ENCODE measurements around the gene PLXND1.
"Not testable (repeated sequence)": the region's sequence is repeated elsewhere in the genome, so short reads cannot be mapped to it uniquely, and the experiment has no call there.

PLXND1 gene

DNA sequence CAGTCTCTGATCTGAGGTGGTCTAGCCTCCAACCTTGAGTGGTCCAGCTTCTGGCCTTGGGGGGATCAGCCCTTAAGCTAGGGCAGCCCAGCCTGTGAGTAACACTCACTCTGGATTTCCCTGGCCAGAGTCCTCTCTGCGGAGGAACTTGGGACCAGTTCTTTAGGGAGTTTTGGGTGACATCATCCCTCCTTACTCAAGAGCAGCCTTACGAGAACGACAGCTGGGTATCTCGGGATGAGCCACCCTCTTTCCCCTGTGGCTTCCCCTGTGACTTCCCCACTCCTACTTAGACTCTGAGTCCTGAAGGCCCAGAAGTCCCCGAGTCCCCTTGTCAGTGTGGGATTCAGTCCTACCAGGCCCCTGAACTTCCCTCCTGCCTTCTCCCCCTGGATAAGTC is 10.2 kb upstream of the PLXND1 start:
- DNase-seq (ENCODE audit: extremely low spot score, insufficient read length, low read depth) (no peak), FAIRE-seq (no peak)

DNA sequence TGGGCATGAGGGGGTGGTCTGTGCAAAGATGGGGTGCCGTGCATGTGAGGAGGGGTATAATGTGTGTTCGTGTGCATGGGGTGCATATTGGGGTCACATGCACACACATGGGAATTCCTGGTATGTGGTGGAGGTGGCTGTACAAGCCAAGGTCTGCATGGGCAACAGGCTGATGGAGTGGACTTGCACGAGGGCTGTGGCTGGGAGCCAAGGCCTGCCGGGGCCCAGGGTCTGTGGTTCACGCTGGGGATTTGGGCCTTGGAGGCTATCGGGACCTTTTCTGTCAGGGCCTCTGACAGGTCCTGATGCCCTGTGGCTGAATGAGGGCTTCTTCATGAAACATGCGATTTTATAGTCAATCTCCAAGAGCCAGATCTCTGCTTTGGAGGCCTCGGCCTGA is 9.8 kb upstream of the PLXND1 start:
- DNase-seq (ENCODE audit: extremely low spot score, insufficient read length, low read depth): no peak
- FAIRE-seq: no peak

DNA sequence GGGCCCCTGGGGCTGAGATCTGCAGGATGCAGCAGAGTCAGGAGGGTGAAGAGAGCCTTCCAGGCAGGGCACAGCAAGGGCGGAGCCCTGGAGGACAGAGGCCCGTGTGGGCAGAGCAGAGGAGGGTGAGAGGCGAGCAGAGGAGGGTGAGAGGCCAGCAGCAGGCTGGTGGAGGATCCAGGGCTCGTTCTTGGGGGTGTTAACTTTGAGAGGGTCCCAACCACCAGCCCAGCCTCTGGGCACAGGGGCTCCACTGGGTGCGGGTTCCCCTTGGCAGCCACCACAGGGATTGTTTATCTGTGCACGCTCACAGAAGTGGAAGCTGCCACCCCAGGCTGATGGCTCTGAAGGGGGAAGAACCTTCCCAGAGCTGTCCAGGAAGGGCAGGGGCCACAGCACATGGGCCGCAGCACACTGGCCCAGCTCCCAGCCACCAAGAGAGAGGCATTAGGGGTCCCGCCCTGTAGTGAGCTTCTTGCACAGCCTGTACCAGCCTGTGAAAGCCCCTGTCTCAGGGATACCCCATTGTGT is 9.3 kb upstream of the PLXND1 start:
- no peak for FAIRE-seq
- DNase-seq (ENCODE audit: extremely low spot score, insufficient read length, low read depth): no peak

DNA sequence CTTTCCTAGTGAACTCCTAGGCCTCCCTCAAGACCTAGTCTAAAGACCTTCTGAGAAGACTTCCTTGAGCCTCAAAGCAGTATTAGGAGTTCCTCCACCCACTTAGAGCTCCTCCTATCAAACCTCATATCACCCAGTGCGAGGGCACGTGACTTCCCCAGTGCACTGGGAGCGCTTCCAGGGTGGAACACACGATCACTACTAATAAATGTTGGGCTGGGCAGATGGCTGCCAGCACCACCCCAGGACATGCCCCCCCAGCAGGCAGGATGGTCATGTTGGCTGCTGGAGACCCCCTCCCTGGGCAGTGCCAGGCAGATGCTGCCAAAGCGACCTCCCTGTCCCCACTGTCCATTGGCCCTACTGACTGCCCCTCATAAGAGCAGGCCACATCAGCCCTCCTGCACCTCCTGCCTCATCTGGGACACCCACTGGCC is 8.5 kb upstream of the PLXND1 start:
- DNase-seq (ENCODE audit: extremely low spot score, insufficient read length, low read depth): no peak

DNA sequence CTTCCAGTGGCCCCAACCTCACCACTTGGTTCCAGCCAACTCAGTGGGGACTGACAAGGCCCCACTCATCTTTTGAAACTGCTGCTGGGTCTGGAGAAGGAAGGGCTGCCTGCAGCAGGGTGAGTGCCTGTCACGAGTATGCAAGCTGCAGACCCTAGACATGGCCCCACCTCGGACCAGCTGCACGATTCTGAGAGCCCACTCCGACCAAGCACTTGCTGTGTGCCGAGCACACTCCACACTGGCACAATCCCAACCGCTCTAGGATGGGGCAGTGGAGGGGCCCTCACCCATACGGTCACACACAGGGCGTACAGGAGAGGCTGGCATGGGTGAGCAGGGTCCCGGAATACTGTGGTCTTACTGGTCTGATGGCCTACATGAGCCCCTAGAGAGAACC is 8.0 kb upstream of the PLXND1 start:
- FAIRE-seq (no peak), DNase-seq (ENCODE audit: extremely low spot score, insufficient read length, low read depth) (no peak)

More for the DNA sequence above, 8.5 kb upstream of the PLXND1 start:
- no peak for FAIRE-seq

DNA sequence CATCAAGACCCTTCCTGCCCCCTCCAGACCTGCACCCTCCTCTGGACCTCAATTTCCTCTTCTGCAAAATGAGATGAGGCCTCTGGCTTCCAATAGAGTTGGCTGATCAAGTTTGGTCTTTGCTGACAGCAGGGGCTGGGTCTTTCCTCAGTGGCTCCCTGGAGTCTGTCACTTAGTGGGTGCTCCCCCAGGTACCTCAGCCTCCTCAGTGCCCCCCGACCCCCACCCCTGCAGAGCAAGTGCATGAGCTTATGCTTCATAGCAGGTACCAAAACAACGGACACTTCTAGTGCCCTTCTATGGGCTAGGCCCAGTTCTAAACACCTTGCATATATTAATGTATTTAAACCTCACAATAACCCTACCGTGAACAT is 6.9 kb upstream of the PLXND1 start:
- FAIRE-seq: no peak
- DNase-seq (ENCODE audit: extremely low spot score, insufficient read length, low read depth): no peak

DNA sequence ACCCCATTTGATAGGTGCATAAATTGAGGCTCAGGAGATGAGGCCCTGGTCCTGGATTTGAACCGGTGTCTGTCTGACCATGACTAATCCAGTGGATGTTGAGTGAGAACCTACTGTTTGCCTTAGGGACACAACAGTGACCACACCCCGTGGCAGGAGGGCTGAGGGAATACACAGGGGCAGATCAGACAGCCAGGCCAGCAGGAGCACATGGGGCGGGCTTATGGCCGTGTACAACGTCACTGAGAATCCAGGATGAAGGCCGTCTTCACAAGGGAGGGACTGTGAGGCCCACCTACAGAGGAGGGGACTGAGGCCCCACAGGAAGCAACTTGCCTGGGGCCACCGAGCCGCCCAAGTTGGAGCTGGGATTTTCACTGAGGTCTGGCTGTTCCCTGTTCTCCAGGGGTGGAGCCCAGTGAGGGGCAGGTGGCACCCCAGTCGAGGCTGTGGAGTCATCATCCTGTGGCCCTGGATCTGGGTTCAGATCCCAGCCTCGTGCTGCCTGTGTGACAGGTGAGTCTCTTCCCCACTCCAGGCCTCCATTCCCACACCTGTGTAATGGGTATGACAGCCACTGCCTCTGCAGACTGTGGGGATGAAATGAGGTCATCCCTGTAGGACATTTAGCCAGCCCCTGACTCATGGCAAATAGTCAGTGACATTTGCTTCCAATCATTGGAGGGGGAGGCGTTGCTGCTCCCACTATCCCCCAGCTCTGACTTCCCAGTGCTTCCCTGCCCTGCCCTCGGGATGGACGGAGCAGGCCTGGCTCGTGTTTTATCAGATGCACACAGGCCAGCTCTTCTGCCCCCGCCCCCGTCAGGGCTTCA is 6.3 kb upstream of the PLXND1 start:
- DNase-seq (ENCODE audit: extremely low spot score, insufficient read length, low read depth) (no peak), FAIRE-seq (no peak)

DNA sequence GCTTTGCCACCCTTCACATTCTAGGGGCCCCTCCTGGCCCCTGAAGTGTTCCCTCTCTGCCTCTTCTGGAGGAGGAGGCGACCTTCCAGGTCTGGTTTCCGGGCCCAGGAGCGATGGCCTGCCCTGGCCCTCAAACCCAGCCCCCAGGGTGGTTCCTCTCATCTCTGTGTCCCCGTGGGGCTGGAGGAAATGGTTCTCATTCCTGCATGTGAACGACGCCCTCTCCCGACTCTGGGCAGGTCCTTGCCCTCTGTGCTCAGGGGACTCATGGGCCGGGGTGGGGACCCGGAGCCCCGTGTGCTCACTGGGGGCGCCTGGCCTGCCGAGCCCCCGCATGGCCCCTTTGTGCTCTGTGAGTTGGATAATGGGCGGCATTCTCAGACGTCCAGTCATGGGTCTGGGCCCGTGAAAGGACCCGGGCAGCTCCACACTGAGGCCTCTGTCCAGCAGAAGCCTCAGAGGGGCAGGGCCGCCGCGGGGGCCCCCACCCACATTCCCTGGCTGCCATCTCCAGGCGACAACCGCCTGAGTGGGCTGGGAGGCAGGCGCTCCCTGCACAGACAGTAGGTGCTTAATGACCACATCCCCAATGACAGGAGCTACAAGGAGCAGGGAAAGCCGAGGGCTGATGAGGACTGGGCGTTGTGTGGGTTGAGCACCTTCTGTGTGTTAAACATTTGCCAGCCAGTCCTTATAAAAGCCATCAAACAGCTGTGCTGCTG is 5.5 kb upstream of the PLXND1 start:
- FAIRE-seq (no peak), DNase-seq (ENCODE audit: extremely low spot score, insufficient read length, low read depth) (no peak)

DNA sequence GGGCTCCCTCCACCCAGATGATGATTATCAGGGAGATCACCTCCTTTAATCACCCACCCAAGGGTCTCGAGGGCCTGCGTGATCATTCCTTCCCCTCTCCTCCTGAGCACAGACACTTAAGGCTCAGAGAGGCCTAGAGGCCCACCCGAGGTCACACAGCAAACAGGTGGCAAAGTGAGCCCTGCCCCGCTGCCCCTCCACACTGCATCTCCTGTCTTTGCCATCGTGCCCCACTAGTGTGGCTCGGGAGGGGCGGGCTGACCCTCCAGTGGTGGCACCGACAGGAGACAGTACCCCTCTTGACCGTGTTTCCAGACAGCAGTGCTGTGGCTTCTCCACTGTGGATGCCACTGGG is 4.9 kb upstream of the PLXND1 start:
- FAIRE-seq: no peak
- no peak for DNase-seq (ENCODE audit: extremely low spot score, insufficient read length, low read depth)

DNA sequence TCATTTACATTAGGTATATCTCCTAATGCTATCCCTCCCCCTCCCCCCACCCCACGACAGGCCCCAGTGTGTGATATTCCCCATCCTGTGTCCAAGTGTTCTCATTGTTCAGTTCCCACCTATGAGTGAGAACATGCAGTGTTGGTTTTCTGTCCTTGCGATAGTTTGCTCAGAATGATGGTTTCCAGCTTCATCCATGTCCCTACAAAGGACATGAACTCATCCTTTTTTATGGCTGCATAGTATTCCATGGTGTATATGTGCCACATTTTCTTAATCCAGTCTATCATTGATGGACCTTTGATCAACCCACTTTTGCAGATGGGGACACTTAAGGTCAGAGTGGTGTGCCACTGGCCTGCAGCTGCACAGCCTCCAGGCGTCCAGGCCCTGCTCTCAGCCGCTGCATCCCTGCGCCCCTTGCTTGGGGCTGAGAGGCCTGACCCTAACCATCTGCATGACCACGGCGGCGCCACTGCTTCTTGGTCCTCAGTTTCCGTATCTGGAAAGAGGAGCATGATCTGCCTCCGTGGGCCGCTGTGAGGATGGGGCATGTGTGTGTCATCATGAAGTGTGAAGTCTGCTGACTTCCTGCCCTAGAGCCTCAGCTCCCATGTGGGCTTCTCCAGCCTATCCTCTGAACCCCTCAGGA is 4.4 kb upstream of the PLXND1 start:
- not testable (repeated sequence) for DNase-seq (ENCODE audit: extremely low spot score, insufficient read length, low read depth); FAIRE-seq

DNA sequence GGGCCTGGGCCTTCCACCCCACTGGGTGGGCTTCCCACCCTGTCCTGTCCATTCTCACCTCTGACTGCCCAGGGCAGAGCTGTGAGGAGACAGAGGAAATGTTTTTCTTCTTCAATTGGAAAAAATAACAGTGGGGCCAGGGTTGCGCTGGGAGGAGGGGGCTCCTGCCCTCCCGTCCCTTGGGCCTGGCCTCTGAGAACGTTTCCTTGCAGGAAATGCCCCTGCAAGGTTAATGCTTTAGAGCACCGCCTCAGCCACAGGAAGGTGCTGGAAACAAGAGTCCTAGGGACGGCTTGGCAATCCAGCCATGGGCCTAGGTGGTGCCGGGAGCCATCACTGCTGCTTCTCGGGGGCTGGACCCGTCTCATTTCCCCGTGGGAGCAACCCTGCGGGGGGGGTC is 3.8 kb upstream of the PLXND1 start:
- no peak for FAIRE-seq
- no peak for DNase-seq (ENCODE audit: extremely low spot score, insufficient read length, low read depth)

DNA sequence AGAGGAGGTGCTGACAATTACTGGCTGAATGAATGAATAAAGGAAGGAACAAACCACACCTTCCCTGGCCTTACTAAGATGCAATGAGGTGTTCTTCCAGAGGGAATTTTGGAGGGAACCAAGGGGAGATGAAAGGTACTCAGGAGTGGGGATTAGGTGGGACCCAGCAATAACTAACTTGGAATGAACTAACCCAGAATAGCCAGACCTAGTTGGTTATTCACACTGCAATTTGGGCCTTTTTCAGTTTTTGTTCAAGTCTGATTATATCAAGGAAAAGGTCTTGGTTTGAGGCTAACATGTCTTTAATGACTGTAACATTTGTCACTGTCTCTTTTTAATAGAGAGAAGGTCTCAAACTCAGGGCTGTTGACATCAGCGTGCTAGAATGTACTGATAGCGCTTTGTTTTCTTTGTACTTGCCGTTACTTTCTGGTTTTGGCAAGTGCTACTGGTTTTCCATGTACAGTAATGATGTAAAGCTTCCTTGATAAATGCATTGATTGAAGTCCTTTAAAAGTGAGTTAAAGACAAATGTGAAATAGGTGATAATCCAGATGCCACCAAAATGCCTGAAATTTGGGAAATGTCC is 3.2 kb upstream of the PLXND1 start:
- no peak for DNase-seq (ENCODE audit: extremely low spot score, insufficient read length, low read depth)
- no peak for FAIRE-seq

DNA sequence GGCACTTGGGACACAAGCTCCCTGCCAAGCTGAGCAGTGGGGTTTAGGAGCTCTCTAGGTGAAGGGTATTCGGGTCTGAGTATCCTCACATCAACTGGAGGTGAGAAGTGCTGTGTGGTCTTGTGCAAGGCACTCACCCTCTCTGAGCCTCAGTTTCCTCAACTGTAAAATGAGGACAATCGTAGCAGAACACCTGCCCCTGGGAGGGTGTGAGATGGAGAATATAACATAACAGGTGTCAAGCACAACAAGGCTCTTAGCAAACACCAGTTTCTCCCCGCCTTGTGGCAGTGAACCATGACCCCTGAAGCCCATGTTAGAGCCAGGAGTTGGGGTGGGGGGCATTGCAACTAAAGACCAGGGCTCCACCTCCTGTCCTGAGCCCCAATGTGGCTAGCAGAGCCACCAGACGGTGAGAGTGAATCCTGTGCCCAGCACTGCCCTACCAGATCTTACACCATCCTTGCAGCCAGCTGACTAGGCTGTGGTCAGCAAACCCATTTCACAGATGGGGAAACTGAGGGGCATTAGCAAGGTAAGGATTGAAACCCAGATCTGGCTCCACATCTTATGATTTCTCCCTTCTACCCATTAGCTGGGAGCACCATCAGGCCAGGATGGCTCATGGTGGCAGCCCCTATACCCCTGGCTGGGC is 2.6 kb upstream of the PLXND1 start:
- FAIRE-seq (no peak), DNase-seq (ENCODE audit: extremely low spot score, insufficient read length, low read depth) (no peak)

DNA sequence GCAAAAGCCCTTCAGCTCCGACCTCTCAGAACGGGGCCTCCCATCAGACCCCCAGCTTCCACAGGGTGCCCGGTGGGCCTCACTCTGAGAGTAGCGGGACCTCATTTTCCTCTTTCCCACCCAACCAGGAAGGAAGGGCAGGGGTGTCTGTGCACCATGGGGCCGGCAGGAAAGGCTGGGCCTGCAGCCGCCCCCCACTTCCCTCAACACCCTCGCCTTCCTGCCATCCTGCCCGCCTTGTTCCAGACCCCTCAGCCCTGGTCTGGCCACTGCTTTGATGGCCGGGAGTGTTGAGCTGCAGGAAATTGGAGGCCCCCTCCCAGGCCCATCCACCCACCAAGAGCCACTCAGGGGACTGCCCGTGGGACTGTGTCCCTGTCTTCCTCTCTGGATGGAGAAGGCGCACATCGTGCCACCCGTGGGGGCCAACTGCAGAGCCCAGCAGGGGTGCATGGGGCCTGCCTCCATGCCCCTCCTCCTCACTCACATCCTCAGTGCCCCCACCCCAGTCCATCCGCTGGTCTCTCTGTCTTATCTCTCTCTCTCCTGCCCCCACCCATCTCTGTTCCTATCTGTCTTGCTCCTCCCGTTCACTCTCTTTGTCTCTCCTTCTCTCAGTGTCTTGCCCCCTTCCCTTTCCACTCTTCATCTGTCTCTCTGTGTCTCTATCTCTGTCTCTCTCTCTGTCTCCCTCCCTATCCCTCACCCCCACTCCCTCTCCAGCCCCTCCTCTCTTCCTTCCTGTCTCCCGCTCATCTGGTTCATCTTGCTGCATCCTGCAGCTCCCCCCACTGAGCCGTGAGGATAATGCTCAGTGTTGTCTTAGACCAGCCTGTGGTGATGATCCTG is 1.8 kb upstream of the PLXND1 start:
- FAIRE-seq (no peak), DNase-seq (ENCODE audit: extremely low spot score, insufficient read length, low read depth) (no peak)

DNA sequence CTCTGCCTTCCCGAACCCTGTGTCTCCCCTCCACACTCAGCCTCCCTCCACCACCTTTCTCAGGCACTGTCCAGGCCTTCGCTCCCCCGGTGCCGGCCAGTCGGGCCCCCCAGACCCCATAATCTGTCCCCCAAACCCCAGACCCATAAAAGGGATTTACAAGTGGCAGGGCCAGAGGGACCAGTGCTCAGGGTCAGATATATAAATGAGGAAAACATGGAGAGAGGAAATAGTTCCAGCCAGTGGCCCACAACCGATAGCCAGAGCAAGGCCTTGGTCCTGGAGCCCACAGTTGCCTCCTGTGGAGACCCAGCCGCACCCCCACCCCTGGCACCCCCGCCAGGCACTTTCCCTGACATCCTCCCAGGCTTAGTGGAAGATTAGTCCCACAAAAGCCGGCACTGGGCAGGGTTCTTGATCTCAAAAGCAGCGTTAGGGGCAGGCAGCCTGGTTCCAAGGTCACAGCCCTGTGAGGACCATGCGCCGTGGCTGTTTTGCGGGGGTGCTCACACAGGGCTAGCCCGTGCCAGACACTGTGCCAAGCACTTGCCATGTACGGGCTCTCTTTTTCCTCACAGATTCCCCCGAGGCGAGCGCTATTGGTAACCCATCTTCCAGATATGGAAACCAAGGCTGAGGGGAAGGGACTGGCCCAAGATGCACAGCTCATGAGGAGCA is 1.1 kb upstream of the PLXND1 start:
- FAIRE-seq: no peak
- no peak for DNase-seq (ENCODE audit: extremely low spot score, insufficient read length, low read depth)

DNA sequence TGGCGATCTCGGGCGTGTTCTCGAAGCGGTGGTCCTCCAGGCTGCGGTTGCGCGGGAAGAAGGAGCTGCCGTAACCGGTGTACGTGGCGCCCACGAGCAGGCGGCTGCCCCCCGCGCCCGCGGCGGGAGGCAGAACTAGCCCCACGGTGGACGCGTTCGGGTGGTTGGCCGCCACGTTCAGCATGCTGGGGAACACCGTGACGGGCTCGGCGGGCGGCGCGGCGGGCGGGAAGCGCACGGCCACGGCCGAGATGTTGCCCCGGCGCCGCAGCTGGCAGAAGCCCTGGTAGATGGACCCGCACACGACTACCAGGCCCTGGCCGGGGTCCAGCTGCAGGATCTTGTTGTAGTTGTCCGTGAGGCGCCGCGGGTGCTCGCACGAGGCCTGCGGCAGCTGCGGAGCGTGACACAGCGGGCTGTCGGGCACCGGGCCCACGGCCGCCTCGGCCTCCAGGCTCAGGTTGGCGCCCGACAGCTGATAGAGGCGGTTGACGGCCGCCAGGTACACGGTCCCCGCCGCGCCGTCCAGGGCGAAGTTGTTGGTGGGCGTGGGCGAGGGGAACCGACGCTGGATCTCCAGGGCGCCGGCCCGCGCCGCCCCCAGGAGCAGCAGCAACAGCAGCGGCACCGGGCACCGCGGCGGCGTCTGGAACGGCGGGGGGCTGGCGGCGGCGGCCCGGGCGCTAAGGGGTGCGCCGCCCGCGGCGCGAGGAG is 397 bp downstream of the PLXND1 start:
- DNase-seq (ENCODE audit: extremely low spot score, insufficient read length, low read depth) (no peak), FAIRE-seq (no peak)

DNA sequence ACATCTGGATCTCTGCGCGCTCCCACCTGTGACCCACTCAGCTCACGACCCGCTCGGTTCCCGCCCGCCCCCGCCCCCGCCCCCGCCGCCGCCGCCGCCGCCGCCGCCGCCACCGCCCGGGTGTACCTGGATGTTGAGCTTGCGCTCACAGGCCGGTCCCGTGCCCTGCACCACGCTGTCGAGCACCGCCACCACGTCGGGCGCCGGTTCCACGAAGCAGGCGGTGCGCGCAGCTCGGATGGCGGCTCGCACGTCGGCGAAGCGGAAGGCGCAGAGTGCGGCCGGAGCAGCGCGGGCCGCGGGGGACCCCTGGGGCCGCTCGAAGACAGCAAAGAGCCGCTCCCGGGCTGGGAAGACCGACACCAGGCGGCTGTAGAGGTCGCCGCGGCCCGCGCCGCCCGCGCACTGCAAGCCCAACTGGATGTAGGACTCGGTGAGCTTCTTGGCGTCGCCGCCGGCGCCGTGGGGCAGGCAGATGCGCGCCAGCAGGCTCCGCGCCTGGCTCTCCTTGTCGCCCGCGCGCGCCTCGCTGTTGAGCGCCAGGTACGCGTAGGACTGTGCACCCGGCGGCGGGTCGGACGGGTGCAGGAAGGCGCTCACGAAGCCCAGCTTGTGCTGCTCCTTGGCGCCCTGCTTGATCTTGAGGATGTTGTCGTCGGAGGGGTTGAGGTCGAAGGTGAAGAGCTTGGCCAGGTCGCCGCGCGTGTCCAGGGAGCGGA is 1.1 kb downstream of the PLXND1 start:
- FAIRE-seq (no peak), DNase-seq (ENCODE audit: extremely low spot score, insufficient read length, low read depth) (no peak)
